ENCODE measurements around the gene DNLZ. TPM values are rescaled to one million over a fixed set of nuclear protein-coding genes. Genes with fewer than 3 reads are reported as not detected.

Gene DNLZ
- total RNA-seq, 3 donors from 2014 or later, result 9.3 to 17.1 (median 10.8) TPM

DNA sequence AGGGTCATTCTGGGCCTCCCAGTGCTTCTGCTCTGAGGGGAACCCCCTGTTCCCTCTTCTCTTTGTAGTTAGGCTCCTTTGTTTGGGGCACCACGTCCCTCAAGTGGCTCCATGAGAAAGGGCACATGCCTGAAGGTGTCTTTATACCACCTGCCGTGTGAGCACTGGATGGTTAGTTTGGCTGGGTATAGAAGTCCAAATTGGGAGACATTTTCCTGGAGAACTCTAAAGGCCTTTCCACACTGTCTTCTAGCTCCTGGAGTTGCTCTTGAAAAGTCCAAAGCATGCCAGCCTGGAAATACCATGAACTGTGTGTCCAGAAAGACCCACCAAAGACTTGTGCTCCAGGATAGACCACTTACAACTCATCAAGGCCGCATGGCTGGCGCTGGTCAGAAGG is 48.6 kb downstream of the DNLZ start:
- TF ChIP-seq, protein P1, sequence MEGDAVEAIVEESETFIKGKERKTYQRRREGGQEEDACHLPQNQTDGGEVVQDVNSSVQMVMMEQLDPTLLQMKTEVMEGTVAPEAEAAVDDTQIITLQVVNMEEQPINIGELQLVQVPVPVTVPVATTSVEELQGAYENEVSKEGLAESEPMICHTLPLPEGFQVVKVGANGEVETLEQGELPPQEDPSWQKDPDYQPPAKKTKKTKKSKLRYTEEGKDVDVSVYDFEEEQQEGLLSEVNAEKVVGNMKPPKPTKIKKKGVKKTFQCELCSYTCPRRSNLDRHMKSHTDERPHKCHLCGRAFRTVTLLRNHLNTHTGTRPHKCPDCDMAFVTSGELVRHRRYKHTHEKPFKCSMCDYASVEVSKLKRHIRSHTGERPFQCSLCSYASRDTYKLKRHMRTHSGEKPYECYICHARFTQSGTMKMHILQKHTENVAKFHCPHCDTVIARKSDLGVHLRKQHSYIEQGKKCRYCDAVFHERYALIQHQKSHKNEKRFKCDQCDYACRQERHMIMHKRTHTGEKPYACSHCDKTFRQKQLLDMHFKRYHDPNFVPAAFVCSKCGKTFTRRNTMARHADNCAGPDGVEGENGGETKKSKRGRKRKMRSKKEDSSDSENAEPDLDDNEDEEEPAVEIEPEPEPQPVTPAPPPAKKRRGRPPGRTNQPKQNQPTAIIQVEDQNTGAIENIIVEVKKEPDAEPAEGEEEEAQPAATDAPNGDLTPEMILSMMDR (IDR thresholded peaks at IDR 0.05), result no peak
- Histone ChIP-seq H3K9me3 (no peaks in the 10 kb centered on the region), H3K4me1 (ENCODE audit: low read depth) (peaks cover 8% of the 10 kb centered on the region)

DNA sequence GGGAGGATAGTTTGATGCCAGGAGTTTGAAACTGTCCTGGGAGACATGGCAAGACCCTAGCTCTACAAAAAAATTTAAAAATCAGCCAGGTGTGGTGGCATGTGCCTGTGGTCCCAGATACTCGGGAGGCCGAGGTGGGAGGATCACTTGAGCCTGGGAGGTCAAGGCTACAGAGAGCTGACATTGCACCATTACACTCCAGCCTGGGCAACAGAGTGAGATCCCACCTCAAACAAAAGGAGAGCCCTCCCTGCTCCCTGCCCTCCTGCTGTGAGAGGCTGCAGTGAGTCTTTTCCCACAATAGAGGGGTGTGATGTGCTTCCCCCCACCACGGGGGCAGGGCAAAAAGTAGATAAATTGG is 49.5 kb downstream of the DNLZ start:
- TF ChIP-seq, protein P1 (IDR thresholded peaks at IDR 0.05), result no peak
- no peak for DNase-seq
- no peaks in the 10 kb centered on the region for H3K36me3 ChIP-seq (ENCODE audit: low read depth)
- no peak overlapping the region for H3K4me3 ChIP-seq
- no peaks in the 10 kb centered on the region for H3K9me3 ChIP-seq
- peaks cover 8% of the 10 kb centered on the region for H3K4me1 ChIP-seq (ENCODE audit: low read depth)
- no peak for ATAC-seq
- intact Hi-C loops (cut with DNase I, micrococcal nuclease), result no loop called here

More for the DNA sequence above, 48.6 kb downstream of the DNLZ start:
- Histone ChIP-seq H3K36me3 (ENCODE audit: low read depth) (no peaks in the 10 kb centered on the region), H3K4me3 (no peak overlapping the region)
- intact Hi-C loops (cut with DNase I, micrococcal nuclease), result no loop called here
- no peak for DNase-seq
- ATAC-seq, result no peak

DNA sequence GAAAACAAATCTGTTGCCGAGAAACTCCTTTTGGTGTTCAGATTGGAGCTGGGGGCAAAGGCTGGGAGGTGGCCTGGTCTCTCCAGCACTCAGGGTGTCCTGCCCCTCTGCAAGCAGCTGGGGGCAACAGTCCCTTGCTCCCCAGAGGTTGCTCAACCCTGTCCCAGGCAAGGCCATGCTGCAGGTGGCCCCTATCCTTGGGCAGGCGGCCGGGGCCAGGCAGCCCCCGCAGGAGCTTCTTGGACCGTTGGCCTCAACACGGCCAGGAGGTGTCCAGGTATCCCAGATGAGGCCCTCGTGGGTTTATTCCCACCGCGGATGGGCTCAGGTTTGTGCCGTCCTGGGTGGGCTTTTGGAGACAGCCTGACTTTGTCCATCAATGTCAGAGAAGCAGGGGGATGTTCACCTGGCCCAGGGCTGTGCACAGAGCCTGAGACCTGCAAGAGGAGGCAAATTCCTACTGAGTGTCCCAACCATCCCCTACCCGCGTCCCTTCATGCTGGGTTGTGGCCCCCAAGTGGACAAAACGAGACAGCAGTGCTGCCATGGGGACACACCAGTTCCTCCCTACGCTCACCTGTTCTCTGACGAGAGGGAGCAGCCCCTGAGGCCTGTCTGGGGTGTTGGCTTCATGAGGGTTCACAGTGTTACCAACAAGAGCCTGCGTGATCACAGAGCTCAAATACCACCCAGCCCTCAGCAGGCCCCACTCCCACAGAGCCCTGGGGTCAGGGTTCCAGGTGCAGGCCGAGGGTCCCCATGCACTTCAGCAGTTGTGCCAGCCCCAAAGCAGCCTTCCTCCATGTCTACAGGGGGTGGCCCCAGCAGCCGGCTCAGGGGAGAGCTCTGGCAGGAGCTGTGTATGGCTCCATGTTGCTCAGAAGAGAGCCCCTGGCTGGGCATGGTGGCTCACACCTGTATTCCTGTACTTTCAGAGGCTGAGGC is 50.2 kb downstream of the DNLZ start:
- Histone ChIP-seq H3K36me3 (ENCODE audit: low read depth) (no peaks in the 10 kb centered on the region), H3K4me3 (no peak overlapping the region), H3K9me3 (no peaks in the 10 kb centered on the region), H3K4me1 (ENCODE audit: low read depth) (peaks cover 8% of the 10 kb centered on the region)
- DNase-seq (no peak), ATAC-seq (no peak)
- intact Hi-C loops (cut with DNase I, micrococcal nuclease), result no loop called here
- TF ChIP-seq, protein P1 (IDR thresholded peaks at IDR 0.05), result no peak

DNA sequence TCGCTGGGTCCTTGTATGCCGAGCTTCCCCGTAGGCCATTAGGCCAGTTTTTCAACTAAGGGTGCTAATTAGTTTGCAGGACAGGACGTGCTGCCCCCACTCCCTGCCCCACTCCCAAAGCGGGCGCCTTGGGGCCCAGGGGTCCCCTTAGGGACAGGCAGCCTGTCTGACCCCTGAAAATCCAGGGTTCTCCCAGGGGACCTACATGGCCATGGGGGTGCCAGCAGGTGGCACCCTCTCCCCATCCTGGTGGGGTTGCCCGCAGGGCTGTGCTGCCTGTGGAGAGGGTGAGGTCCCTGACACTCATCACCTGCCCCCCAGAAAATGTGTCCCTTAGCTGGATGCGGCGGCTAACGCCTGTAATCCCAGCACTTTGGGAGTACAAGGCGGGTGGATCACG is 51.1 kb downstream of the DNLZ start:
- H3K36me3 ChIP-seq (ENCODE audit: low read depth), result no peaks in the 10 kb centered on the region
- peaks cover 8% of the 10 kb centered on the region for H3K4me1 ChIP-seq (ENCODE audit: low read depth)
- ATAC-seq, result peak; percentile 34
- intact Hi-C loops (cut with DNase I, micrococcal nuclease), result no loop called here
- no peaks in the 10 kb centered on the region for H3K9me3 ChIP-seq
- no peak for DNase-seq
- TF ChIP-seq, protein P1 (IDR thresholded peaks at IDR 0.05), result peak; percentile 25
- no peak overlapping the region for H3K4me3 ChIP-seq

DNA sequence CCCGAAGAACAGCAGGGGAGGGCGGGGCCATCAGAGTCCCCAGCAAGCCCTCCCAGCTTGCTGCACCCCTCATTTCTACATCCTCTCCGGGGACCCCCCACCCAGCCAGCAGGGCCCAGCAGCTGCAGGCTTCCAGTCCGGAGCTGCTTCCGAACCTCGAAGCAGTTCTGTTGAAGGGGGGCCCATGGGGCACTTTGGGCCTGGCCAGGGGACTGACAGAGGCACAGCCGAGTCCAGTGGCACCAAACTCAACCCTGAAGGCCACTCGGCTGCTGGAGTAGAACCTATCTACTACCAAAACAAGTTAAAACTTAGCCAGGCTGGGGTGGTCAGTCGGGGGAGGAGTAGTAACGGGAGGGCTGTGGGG is 51.6 kb downstream of the DNLZ start:
- Histone ChIP-seq H3K36me3 (ENCODE audit: low read depth) (no peaks in the 10 kb centered on the region), H3K4me3 (no peak overlapping the region), H3K9me3 (no peaks in the 10 kb centered on the region), H3K4me1 (ENCODE audit: low read depth) (peaks cover 8% of the 10 kb centered on the region)
- TF ChIP-seq, protein P1 (IDR thresholded peaks at IDR 0.05), result no peak
- ATAC-seq (no peak), DNase-seq (no peak)
- intact Hi-C loops (cut with DNase I, micrococcal nuclease), result no loop called here
